Iris pigment epithelial cell (primary cell): ENCODE data around the gene FAM20B.

Source experiments
- DNase-seq: peaks from one replicate; pipeline ENCODE4 v3.0.0-alpha.2; 2011; ENCODE audit warnings: low read depth

FAM20B gene

GRCh38 chr1:179092896-179093461 lies 67.3 kb downstream of the FAM20B start:
- no peak for DNase-seq

- no peak for DNase-seq
Measured at GRCh38 chr1:179094818-179095217, 69.1 kb downstream of the FAM20B start.

GRCh38 chr1:179095377-179095776 lies 69.7 kb downstream of the FAM20B start:
- DNase-seq = no peak

- no peak for DNase-seq
Measured at GRCh38 chr1:179095924-179096323, 70.2 kb downstream of the FAM20B start.

- no peak for DNase-seq
Measured at GRCh38 chr1:179099891-179100290, 74.2 kb downstream of the FAM20B start.

- no peak for DNase-seq
Measured at GRCh38 chr1:179101566-179101965, 75.9 kb downstream of the FAM20B start.

- no peak for DNase-seq
Measured at GRCh38 chr1:179103999-179104398, 78.3 kb downstream of the FAM20B start.

- DNase-seq = no peak
Measured at GRCh38 chr1:179104611-179105250, 79.0 kb downstream of the FAM20B start.

- DNase-seq = peak; percentile 24
Measured at GRCh38 chr1:179105393-179105792, 79.7 kb downstream of the FAM20B start.

GRCh38 chr1:179107706-179108629 lies 82.3 kb downstream of the FAM20B start:
- no peak for DNase-seq

- no peak for DNase-seq
Measured at GRCh38 chr1:179108644-179109043, 83.0 kb downstream of the FAM20B start.

GRCh38 chr1:179115181-179115580 lies 89.5 kb downstream of the FAM20B start:
- no peak for DNase-seq

- DNase-seq = no peak
Measured at GRCh38 chr1:179119513-179119912, 93.8 kb downstream of the FAM20B start.

- no peak for DNase-seq
Measured at GRCh38 chr1:179120736-179121135, 95.0 kb downstream of the FAM20B start.

GRCh38 chr1:179121159-179121938 lies 95.7 kb downstream of the FAM20B start:
- DNase-seq = peak; percentile 67

- peak; percentile 83 for DNase-seq
Measured at GRCh38 chr1:179124873-179125272, 99.2 kb downstream of the FAM20B start.
